ENCODE results near the gene SLC39A3.

Gene SLC39A3

DNA sequence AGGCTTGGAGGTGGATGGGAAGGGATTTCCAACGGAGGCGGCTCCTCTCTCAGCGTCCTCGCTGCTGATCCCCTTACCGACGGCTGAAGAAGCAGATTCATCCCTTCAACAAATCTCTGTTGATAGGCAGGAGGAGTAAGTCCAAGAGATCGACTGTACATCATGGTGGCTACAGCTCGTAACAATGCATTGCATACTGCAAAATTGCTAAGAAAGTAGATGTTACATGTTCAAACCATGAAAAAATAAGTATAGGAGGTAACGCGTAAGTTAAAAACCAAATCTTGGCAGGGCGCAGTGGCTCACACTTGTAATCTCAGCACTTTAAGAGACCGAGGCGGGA is 468 bp upstream of the SLC39A3 start:
- H3K4me3 ChIP-seq (ENCODE audit: insufficient read length, low read depth) = no peak overlapping the region
- no peak for TF ChIP-seq ZNF274 (IDR thresholded peaks at IDR 0.05; ENCODE audit: low read depth, low read length)
- no peaks in the 10 kb centered on the region for H3K9me3 ChIP-seq (ENCODE audit: insufficient read depth, low read length)
- H3K4me1 ChIP-seq (ENCODE audit: insufficient read depth, insufficient read length) = peaks cover 2% of the 10 kb centered on the region
- H3K9ac ChIP-seq (ENCODE audit: insufficient read length, low read depth) = no peak overlapping the region
- H3K27me3 ChIP-seq (ENCODE audit: insufficient read depth, insufficient read length) = peaks cover 37% of the 10 kb centered on the region
- H3K36me3 ChIP-seq (ENCODE audit: insufficient read depth, insufficient read length, low read length) = peaks cover 20% of the 10 kb centered on the region
- DNase-seq (ENCODE audit: low read depth, low spot score) = no peak

DNA sequence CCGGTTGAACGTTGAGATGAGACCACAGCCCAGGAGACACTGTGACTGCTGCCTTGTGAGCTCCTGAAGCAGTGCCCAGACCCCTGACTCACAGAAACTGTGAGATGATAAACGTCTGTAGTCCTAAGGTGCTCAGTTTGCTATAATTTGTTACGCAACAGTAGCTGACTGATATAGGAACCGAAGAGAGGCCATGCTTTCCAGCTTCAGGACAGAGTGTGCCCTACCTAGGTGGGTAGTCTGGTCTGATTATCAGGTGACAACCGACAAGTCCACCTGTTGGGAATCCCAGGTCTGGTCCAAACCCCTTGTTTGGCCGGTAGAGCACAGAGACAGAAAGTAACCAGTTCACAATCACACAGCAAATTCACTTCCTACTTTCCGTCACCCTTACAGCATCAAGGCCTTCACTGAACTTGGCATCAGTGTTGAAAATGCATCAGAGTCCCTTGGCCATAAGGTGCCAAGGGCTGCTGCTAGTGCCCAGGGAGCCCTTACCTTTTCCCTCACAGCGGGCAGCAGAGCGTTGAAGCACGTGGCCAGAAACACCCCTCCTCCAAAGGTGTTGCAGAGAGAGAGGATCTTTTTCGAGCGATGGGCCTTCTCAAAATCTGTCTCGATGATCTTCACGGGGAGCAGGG is 3.1 kb downstream of the SLC39A3 start:
- Histone ChIP-seq H3K9me3 (ENCODE audit: insufficient read depth, low read length) (no peaks in the 10 kb centered on the region), H3K36me3 (ENCODE audit: insufficient read depth, insufficient read length, low read length) (peaks cover 52% of the 10 kb centered on the region), H3K4me3 (ENCODE audit: insufficient read length, low read depth) (no peak overlapping the region), H3K9ac (ENCODE audit: insufficient read length, low read depth) (no peak overlapping the region), H3K4me1 (ENCODE audit: insufficient read depth, insufficient read length) (peaks cover 6% of the 10 kb centered on the region), H3K27me3 (ENCODE audit: insufficient read depth, insufficient read length) (peaks cover 12% of the 10 kb centered on the region)
- TF ChIP-seq SUZ12 (IDR thresholded peaks at IDR 0.05; ENCODE audit: extremely low read depth, insufficient read depth, insufficient read length) (no peak), ZNF274 (IDR thresholded peaks at IDR 0.05; ENCODE audit: low read depth, low read length) (no peak), YY1 (IDR thresholded peaks at IDR 0.05; ENCODE audit: insufficient read depth, insufficient read length) (no peak)
- DNase-seq (ENCODE audit: low read depth, low spot score) = no peak

DNA sequence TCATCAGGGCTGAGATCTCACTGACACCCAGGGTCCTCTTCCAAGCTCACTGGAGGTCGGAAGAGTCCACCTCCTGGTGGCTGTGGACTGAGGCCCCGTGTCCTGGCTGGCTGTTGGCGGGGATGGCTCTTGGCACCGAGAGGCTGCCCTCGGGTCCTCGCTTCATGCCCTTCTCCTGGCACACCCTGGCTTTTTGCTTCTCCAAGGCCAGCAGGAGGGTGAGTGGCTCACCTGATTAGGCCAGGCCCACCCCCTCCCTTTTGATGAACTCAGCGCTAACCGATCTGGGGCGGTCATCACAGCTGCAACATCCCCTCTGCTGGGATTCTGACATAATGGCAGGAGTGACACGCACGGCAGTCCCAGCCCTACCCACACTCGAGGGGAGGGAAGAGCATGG is 4.4 kb downstream of the SLC39A3 start:
- H3K4me1 ChIP-seq (ENCODE audit: insufficient read depth, insufficient read length) = peaks cover 8% of the 10 kb centered on the region

DNA sequence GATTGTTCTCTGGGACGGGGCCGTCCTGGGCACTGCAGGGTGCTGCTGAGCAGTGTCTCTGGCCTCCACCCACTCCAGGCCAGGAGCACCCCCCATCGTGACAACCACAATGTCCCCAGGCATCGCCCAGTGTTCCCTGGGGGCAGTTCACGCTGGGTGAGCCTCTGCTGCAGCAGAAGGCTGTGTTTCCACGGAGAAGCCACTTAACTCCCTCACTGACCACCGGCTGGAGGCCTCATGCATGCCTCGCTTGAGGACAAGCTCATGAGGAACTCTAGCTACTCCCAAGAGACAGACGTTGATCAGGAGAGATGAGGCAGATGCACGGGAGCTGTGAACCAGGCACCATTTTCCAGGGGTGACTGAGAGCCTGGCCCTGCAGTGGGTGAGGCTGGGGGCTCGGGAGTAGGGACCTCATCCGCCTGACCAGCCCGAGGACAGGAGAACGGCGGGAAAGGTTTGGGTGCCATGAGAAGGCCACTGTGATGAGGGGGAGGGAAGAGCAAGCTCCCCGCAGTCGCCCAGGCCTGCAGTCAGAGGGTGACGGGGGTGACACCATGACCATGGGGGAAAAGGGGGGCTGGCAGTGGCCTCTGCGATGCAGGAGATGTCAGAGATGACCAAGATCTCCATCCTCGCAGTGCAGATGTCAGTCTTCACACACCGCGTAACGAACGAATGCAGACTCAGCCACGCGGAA is 5.1 kb downstream of the SLC39A3 start:
- no peak for TF ChIP-seq YY1 (IDR thresholded peaks at IDR 0.05; ENCODE audit: insufficient read depth, insufficient read length)
- no peak for TF ChIP-seq ZNF274 (IDR thresholded peaks at IDR 0.05; ENCODE audit: low read depth, low read length)
- TF ChIP-seq SUZ12 (IDR thresholded peaks at IDR 0.05; ENCODE audit: extremely low read depth, insufficient read depth, insufficient read length) = no peak
- DNase-seq (ENCODE audit: low read depth, low spot score) = no peak
- no peak overlapping the region for H3K4me3 ChIP-seq (ENCODE audit: insufficient read length, low read depth)
- H3K9me3 ChIP-seq (ENCODE audit: insufficient read depth, low read length) = no peaks in the 10 kb centered on the region
- no peak overlapping the region for H3K9ac ChIP-seq (ENCODE audit: insufficient read length, low read depth)
- H3K27me3 ChIP-seq (ENCODE audit: insufficient read depth, insufficient read length) = no peaks in the 10 kb centered on the region
- peaks cover 60% of the 10 kb centered on the region for H3K36me3 ChIP-seq (ENCODE audit: insufficient read depth, insufficient read length, low read length)
- peaks cover 11% of the 10 kb centered on the region for H3K4me1 ChIP-seq (ENCODE audit: insufficient read depth, insufficient read length)

More for the DNA sequence above, 4.4 kb downstream of the SLC39A3 start:
- Histone ChIP-seq H3K4me3 (ENCODE audit: insufficient read length, low read depth) (no peak overlapping the region), H3K36me3 (ENCODE audit: insufficient read depth, insufficient read length, low read length) (peaks cover 60% of the 10 kb centered on the region), H3K9me3 (ENCODE audit: insufficient read depth, low read length) (no peaks in the 10 kb centered on the region), H3K27me3 (ENCODE audit: insufficient read depth, insufficient read length) (no peaks in the 10 kb centered on the region), H3K9ac (ENCODE audit: insufficient read length, low read depth) (no peak overlapping the region)
- DNase-seq (ENCODE audit: low read depth, low spot score) = no peak
- TF ChIP-seq ZNF274 (IDR thresholded peaks at IDR 0.05; ENCODE audit: low read depth, low read length) (no peak), YY1 (IDR thresholded peaks at IDR 0.05; ENCODE audit: insufficient read depth, insufficient read length) (no peak), SUZ12 (IDR thresholded peaks at IDR 0.05; ENCODE audit: extremely low read depth, insufficient read depth, insufficient read length) (no peak)

DNA sequence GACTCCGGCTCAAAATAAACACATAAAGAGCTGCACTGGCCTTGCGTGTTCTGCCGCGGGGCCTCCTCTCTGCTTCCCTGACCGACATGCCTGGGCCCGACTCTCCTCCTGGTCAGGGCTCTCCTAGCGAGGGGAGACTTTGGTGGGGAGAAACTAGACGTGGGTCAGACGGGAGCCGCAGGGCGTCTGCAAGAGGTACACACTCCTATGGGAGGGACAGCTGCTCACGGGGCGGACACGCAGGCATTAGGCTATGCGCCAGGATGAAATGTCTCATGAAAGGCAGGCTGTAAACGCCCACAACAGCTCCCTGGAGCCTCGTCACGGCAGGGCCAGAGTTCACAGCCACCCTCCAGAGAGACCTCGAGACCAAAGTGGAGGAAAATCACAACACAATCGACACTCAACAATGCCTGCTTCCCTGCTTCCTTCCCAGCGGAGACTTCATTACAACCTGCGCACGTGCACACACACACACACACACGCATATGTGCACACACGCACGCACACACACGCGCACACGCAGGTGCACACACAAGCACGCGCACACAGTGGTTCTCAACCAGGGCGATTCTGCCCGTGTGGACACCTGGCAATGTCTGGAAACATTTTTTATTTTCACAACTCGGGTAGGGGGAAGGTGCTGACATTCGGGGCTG is 5.8 kb downstream of the SLC39A3 start:
- TF ChIP-seq YY1 (IDR thresholded peaks at IDR 0.05; ENCODE audit: insufficient read depth, insufficient read length) (no peak), SUZ12 (IDR thresholded peaks at IDR 0.05; ENCODE audit: extremely low read depth, insufficient read depth, insufficient read length) (no peak)
- Histone ChIP-seq H3K27me3 (ENCODE audit: insufficient read depth, insufficient read length) (no peaks in the 10 kb centered on the region), H3K9me3 (ENCODE audit: insufficient read depth, low read length) (no peaks in the 10 kb centered on the region), H3K36me3 (ENCODE audit: insufficient read depth, insufficient read length, low read length) (peaks cover 60% of the 10 kb centered on the region), H3K9ac (ENCODE audit: insufficient read length, low read depth) (no peak overlapping the region), H3K4me3 (ENCODE audit: insufficient read length, low read depth) (no peak overlapping the region), H3K4me1 (ENCODE audit: insufficient read depth, insufficient read length) (peaks cover 10% of the 10 kb centered on the region)
- no peak for DNase-seq (ENCODE audit: low read depth, low spot score)

DNA sequence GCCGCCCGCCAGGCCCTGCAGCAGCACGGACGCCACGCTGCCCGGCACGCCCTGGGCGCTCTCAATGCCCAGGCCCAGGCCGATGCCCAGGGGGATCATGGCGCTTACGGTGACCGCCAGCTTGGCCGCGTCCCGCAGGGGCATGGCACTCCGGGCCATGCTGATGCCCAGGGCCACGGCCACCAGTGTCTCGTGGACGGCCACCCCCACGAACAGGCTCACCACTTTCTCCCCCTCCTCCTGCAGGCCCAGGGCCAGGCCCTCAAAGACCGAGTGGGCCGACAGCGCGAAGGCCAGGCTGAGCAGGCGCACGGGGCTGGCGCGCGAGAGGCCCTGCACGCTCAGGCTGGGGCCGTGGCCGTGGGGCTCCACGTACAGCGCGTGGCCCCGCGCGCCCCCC is 6.9 kb downstream of the SLC39A3 start:
- no peak overlapping the region for H3K9ac ChIP-seq (ENCODE audit: insufficient read length, low read depth)
- H3K27me3 ChIP-seq (ENCODE audit: insufficient read depth, insufficient read length) = no peaks in the 10 kb centered on the region
- no peaks in the 10 kb centered on the region for H3K9me3 ChIP-seq (ENCODE audit: insufficient read depth, low read length)
- H3K4me3 ChIP-seq (ENCODE audit: insufficient read length, low read depth) = no peak overlapping the region
- DNase-seq (ENCODE audit: low read depth, low spot score) = no peak
- H3K36me3 ChIP-seq (ENCODE audit: insufficient read depth, insufficient read length, low read length) = peaks cover 60% of the 10 kb centered on the region
- H3K4me1 ChIP-seq (ENCODE audit: insufficient read depth, insufficient read length) = peaks cover 9% of the 10 kb centered on the region
- no peak for TF ChIP-seq YY1 (IDR thresholded peaks at IDR 0.05; ENCODE audit: insufficient read depth, insufficient read length)
- no peak for TF ChIP-seq ZNF274 (IDR thresholded peaks at IDR 0.05; ENCODE audit: low read depth, low read length)
- TF ChIP-seq SUZ12 (IDR thresholded peaks at IDR 0.05; ENCODE audit: extremely low read depth, insufficient read depth, insufficient read length) = no peak

DNA sequence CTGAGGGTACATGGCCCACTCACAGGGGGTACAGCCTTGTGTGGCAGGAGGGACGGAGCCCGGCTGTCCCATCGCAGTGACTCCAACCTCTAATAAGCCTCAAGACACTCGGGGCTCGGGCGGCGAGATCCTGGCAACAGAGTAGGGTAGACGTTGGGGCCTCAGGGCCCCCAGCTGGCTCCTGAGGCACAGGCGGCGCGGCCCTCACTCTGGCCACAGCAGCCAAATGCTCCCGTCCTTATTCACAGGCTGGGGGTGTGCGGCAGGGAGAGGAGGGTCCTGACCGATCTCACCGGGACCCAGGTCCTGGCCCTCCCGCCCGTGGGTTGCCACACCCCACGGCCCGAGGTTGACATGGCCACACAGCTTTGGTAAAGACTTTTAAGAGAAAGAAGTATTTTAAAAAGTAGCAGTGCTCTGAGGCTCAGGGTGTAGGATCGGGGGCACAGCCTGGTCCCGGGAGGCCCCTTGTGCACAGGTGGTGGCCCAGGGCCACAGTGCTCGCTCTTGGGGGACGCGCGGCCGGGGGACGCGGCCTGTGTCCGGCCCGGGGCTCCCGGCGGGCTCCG is 7.6 kb downstream of the SLC39A3 start:
- H3K9ac ChIP-seq (ENCODE audit: insufficient read length, low read depth) = no peak overlapping the region
- no peaks in the 10 kb centered on the region for H3K9me3 ChIP-seq (ENCODE audit: insufficient read depth, low read length)
- H3K4me3 ChIP-seq (ENCODE audit: insufficient read length, low read depth) = no peak overlapping the region
- H3K27me3 ChIP-seq (ENCODE audit: insufficient read depth, insufficient read length) = peaks cover 1% of the 10 kb centered on the region
- peaks cover 12% of the 10 kb centered on the region for H3K4me1 ChIP-seq (ENCODE audit: insufficient read depth, insufficient read length)
- TF ChIP-seq SUZ12 (IDR thresholded peaks at IDR 0.05; ENCODE audit: extremely low read depth, insufficient read depth, insufficient read length) = no peak
- TF ChIP-seq ZNF274 (IDR thresholded peaks at IDR 0.05; ENCODE audit: low read depth, low read length) = no peak
- no peak for TF ChIP-seq YY1 (IDR thresholded peaks at IDR 0.05; ENCODE audit: insufficient read depth, insufficient read length)
- H3K36me3 ChIP-seq (ENCODE audit: insufficient read depth, insufficient read length, low read length) = peaks cover 60% of the 10 kb centered on the region
- DNase-seq (ENCODE audit: low read depth, low spot score) = no peak

Measured in NT2/D1 (cell line).